H1 (cell line): ENCODE measurements around the gene ASGR2. TPM values are rescaled to one million over a fixed set of nuclear protein-coding genes. Genes with fewer than 3 reads are reported as not detected.
A peak's percentile ranks its signal among the peaks of the same experiment; 100 is the strongest.

Source experiments
- ATF3 ChIP-seq: IDR thresholded peaks from 2 replicates; pipeline ENCODE4 v1.6.1; 2011; ENCODE audit warnings: low read depth, mild to moderate bottlenecking, low read length; ENCODE audit not compliant: insufficient read depth
- BACH1 ChIP-seq: IDR thresholded peaks from 2 replicates; pipeline ENCODE4 v1.6.1; 2012; ENCODE audit warnings: low read length, improper control_type of control experiment
- BRCA1 ChIP-seq: IDR thresholded peaks from 2 replicates; pipeline ENCODE4 v1.6.1; 2012; ENCODE audit warnings: low read depth, low read length, improper control_type of control experiment
- CBX5 ChIP-seq: fragments of 300-800, 300-1000 bp; sonication (generic); IDR thresholded peaks from 2 replicates; pipeline ENCODE4 v1.7.1; 2016; ENCODE audit warnings: antibody characterized with exemption, low read length, low read depth
- CBX8 ChIP-seq: fragments of 300-800, 300-1000 bp; sonication (generic); IDR thresholded peaks from 2 replicates; pipeline ENCODE4 v1.7.1; 2016; ENCODE audit warnings: low read depth, low read length, borderline replicate concordance
- CEBPB ChIP-seq: IDR thresholded peaks from 2 replicates; pipeline ENCODE4 v1.6.1; 2012; ENCODE audit warnings: low read depth, low read length
- CTBP2 ChIP-seq: IDR thresholded peaks from 2 replicates; pipeline ENCODE4 v1.7.0; 2011; ENCODE audit warnings: borderline replicate concordance, mild to moderate bottlenecking, moderate library complexity, mixed read lengths, low read length; ENCODE audit not compliant: insufficient read depth, insufficient read length
- GABPA ChIP-seq: IDR thresholded peaks from 2 replicates; pipeline ENCODE4 v1.6.1; 2011; ENCODE audit warnings: mild to moderate bottlenecking, low read length, moderate library complexity, borderline replicate concordance; ENCODE audit not compliant: insufficient read depth
- HDAC2 ChIP-seq, 2 experiments: fragments of 300-600 bp in 1 of 2; sonication (generic) in 1 of 2; IDR thresholded peaks; 2 replicates each; pipeline ENCODE4 v1.6.1; 2011 to 2012; ENCODE audit warnings: low read depth in 2 of 2, low read length in 2 of 2, mild to moderate bottlenecking in 2 of 2, moderate library complexity in 2 of 2, borderline replicate concordance in 1 of 2, inconsistent platforms in 1 of 2
- JUND ChIP-seq: IDR thresholded peaks from 2 replicates; pipeline ENCODE4 v1.6.1; 2011; ENCODE audit warnings: mild to moderate bottlenecking, improper control_type of control experiment, low read length
- KDM4A ChIP-seq: IDR thresholded peaks from one replicate; pipeline ENCODE4 v1.7.1; 2012; ENCODE audit warnings: low read depth, mild to moderate bottlenecking, moderate library complexity, low read length, inconsistent platforms; ENCODE audit not compliant: severe bottlenecking
- MAFK ChIP-seq: IDR thresholded peaks from 2 replicates; pipeline ENCODE4 v1.6.1; 2012; ENCODE audit warnings: low read depth, mild to moderate bottlenecking, improper control_type of control experiment, low read length
- NANOG ChIP-seq: IDR thresholded peaks from 2 replicates; pipeline ENCODE4 v1.6.1; 2011; ENCODE audit warnings: low read length, low read depth, mild to moderate bottlenecking, inconsistent platforms; ENCODE audit not compliant: insufficient read depth, poor library complexity, severe bottlenecking
- POLR2A ChIP-seq, 2 experiments: IDR thresholded peaks; 1 replicate in 1 of 2; 2 replicates in 1 of 2; pipeline ENCODE4 v1.6.1; 2011; ENCODE audit warnings: low read depth in 2 of 2, low read length in 2 of 2, mild to moderate bottlenecking in 2 of 2; ENCODE audit errors: control extremely low read depth in 1 of 2
- POLR2AphosphoS5 ChIP-seq: IDR thresholded peaks from 2 replicates; pipeline ENCODE4 v1.6.1; 2011; ENCODE audit warnings: low read depth, low read length
- POU5F1 ChIP-seq: IDR thresholded peaks from 2 replicates; pipeline ENCODE4 v1.6.1; 2011; ENCODE audit warnings: low read depth, mild to moderate bottlenecking, low read length, moderate library complexity
- RXRA ChIP-seq: IDR thresholded peaks from 2 replicates; pipeline ENCODE4 v1.6.1; 2011; ENCODE audit warnings: low read depth, mild to moderate bottlenecking, low read length, moderate library complexity; ENCODE audit not compliant: insufficient read depth
- SAP30 ChIP-seq: fragments of 300-600 bp; sonication (generic); IDR thresholded peaks from 2 replicates; pipeline ENCODE4 v1.7.1; 2012; ENCODE audit warnings: low read length, moderate library complexity, mild to moderate bottlenecking, inconsistent platforms; ENCODE audit not compliant: insufficient read depth, insufficient replicate concordance
- SP1 ChIP-seq: IDR thresholded peaks from 2 replicates; pipeline ENCODE4 v1.6.1; 2011; ENCODE audit warnings: low read depth, low read length
- SP2 ChIP-seq: IDR thresholded peaks from 2 replicates; pipeline ENCODE4 v1.6.1; 2012; ENCODE audit warnings: mild to moderate bottlenecking, low read length, inconsistent platforms
- SP4 ChIP-seq: IDR thresholded peaks from 2 replicates; pipeline ENCODE4 v1.6.1; 2012; ENCODE audit warnings: low read length, inconsistent platforms
- SRF ChIP-seq: IDR thresholded peaks from 2 replicates; pipeline ENCODE4 v1.6.1; 2011; ENCODE audit warnings: mild to moderate bottlenecking, low read depth, low read length, moderate library complexity
- USF2 ChIP-seq: IDR thresholded peaks from 2 replicates; pipeline ENCODE4 v1.6.1; 2011; ENCODE audit warnings: low read length, improper control_type of control experiment
- ZNF274 ChIP-seq: IDR thresholded peaks from 2 replicates; pipeline ENCODE4 v1.7.0; 2012; ENCODE audit warnings: low read length, borderline replicate concordance; ENCODE audit errors: extremely low read depth
- polyA plus RNA-seq, 7 experiments: library from polyadenylated mRNA; depleted of rRNA in 3 of 7; stranded (reverse) in 5 of 7; unstranded in 2 of 7; fragments of >200 nt in 5 of 7; fragments of 200-250 nt in 2 of 7; gene quantifications; 1 replicate in 5 of 7; 2 replicates in 1 of 7; 4 replicates in 1 of 7; pipeline versions ENCODE4 v1.2.1 to v1.2.3, GENCODE V29; 2011 to 2013; ENCODE audit warnings: missing spikeins in 2 of 7, mixed read lengths in 2 of 7
- total RNA-seq: library from RNA; stranded (reverse); fragmentation: NEBNext Ultra II Directional; extraction: Animal tissue kit (Norgen Biotek cat#: 25700); gene quantifications from 2 replicates; pipeline ENCODE4 v1.2.1, GENCODE V29; 2021

The ASGR2 gene
- total and polyA plus RNA-seq, 2 of the 8 experiments (the other 6 are each of a cell fraction or from before 2014, with no cell fraction given): 0.91 TPM; not detected in 1

GRCh38 chr17:7132511-7133094, 18.0 kb upstream of the ASGR2 start (continued):
- TF ChIP-seq GABPA: no peak
- TF ChIP-seq JUND: no peak
- no peak for TF ChIP-seq SAP30
- no peak for TF ChIP-seq SP4
- no peak for TF ChIP-seq KDM4A
- TF ChIP-seq POLR2AphosphoS5: peak; percentile 53; the same call in 1 of the 2 replicates
- TF ChIP-seq SP1: peak; percentile 88
- TF ChIP-seq CBX8: no peak
- TF ChIP-seq SRF: no peak
- no peak for TF ChIP-seq BACH1
- TF ChIP-seq SP2: no peak
- no peak for TF ChIP-seq ATF3
- TF ChIP-seq CBX5: no peak
- TF ChIP-seq ZNF274: no peak
- TF ChIP-seq NANOG: peak; percentile 83
- no peak for TF ChIP-seq BRCA1
- TF ChIP-seq USF2: no peak
- no peak for TF ChIP-seq MAFK
- 0 out of 4 replicates have a peak, but pooled peaks of 1 of the 2 experiments have one; percentile 47 for TF ChIP-seq HDAC2 (IDR thresholded peaks at IDR 0.05; ENCODE audit: borderline replicate concordance in 1 of 2, low read depth in 2 of 2, low read length in 2 of 2)
- TF ChIP-seq CTBP2: no peak
- TF ChIP-seq POLR2A (IDR thresholded peaks at IDR 0.05; ENCODE audit: control extremely low read depth in 1 of 2, low read depth in 2 of 2, low read length in 2 of 2): peak in 1 of 2 experiments; percentile 65; a peak in 2 of 3 replicates
- no peak for TF ChIP-seq RXRA
- peak; percentile 65 for TF ChIP-seq CEBPB
- TF ChIP-seq POU5F1: no peak
